Stimulated activated CD8-positive, alpha-beta memory T cell treated with anti-CD3 and anti-CD28 coated beads, Interleukin-12 subunit alpha, Interleukin-12 subunit beta, amount 100 ng/mL, for 4 hours (primary cell): Measurements from ENCODE around the gene ILF2.
"Not testable (repeated sequence)": the region's sequence is repeated elsewhere in the genome, so short reads cannot be mapped to it uniquely, and the experiment has no call there.

Experiments used
- DNase-seq: peaks from one replicate; pipeline ENCODE4 v3.0.0-alpha.2; 2020; ENCODE audit warnings: low read depth

Gene ILF2

DNA sequence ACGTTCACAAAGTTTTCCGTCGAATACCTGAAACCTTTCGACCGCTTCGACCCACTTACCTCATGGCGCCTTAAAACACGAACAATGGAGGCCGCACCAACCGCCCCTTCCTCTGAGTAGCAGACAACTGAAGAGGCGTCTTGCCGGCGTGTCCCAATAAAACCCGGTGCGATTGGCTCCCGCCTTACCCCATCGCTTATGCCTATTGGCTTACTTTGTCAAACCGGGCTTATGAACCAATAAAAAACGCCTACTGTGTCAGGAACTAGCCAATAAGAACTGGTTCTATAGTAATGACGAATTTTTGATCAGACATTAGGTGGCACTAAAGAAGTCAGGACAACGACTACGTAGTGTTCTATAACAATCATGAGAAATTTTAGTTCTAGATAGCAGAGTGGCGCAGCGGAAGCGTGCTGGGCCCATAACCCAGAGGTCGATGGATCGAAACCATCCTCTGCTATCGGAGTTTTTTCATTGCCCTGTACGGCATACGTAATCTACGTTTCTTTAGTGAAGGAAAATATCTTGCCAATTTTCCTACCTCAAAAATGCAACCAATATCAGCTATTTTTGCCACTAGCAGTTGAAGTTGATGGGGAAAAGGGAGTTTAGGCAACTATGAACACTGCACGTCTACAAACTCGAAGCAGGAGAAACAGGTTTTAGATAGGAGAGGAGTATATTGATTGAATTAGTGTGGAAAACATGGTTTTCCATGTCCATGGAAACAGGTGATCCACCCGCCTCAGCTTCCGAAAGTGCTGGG is at the start of gene ILF2:
Gene ILF2 (minus strand): TSS at position 135 of the 769 bp plus-strand sequence. CDS start 71 bp downstream, at position 64.
- peak; percentile 91 for DNase-seq

DNA sequence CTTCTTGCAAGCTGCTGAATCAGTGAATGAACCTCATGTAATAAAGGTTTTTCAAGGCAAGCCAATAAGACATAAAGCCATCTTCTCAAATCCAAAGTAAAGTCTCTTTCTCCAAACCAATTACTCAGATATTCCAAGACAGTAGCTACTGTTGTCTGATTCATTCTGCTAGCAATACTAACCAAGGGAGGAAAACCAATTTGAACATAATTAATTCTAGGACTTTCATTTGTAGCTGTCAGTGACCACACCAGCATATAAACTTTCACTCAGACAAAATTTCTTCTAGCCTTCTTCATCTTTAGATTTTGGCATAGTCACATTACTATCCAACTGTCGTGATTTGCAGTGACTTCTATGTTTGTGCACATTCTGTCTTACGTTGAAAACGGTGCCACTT is 46.5 kb upstream of the ILF2 start:
- DNase-seq = no peak

DNA sequence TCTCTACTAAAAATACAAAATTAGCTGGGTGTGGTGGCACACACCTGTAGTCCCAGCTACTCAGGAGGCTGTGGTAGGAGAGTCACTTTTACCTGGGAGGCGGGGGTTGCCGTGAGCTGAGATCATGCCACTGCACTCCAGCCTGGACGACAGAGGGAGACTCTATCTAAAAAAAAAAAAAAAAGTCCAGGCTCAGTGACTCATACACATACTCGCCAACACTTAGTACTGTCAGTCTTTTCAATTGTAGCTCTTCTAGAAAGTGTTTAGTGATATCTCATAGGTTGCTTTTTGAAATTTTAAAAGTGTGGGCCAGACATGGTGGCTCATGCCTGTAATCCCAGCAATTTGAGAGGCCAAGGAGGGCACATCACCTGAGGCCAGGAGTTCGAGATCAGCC is 45.4 kb upstream of the ILF2 start:
- DNase-seq = not testable (repeated sequence)

DNA sequence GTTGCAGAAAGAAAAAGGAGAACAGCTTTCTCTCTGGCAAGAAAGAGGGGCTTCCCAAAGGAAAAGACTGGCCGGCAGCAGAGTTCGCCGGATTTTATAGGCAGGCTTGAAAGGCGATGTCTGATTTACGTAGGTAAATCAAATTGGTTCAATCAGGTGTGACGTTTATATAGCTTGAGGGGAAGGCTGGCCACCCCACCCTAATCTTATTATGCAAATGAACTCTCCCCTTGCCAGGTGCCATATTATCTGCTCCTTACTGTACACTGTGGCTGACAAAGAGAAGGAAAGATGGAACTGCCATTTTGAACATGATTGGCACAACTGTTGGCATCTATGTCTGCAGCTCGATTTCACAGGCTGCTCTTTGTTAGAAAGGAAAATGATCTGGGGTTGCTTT is 40.2 kb upstream of the ILF2 start:
- DNase-seq = no peak

DNA sequence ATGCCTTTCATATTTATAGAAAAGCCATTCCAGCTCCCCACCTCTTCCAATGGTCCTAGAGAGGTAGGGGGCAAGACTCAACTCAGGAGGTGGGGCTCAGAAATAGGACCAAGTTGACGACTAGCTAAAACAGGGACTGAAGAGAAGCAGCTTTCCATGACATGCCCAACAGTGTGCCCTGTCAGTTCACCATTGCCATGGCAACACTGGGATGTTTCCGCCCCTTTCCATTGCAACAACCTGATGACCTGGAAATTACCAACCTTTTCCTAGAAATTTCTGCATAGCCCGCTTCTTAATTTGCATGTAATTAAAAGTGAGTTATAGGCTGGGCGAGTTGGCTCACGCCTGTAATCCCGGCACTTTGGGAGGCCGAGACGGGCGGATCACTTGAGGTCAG is 34.7 kb upstream of the ILF2 start:
- DNase-seq = no peak

DNA sequence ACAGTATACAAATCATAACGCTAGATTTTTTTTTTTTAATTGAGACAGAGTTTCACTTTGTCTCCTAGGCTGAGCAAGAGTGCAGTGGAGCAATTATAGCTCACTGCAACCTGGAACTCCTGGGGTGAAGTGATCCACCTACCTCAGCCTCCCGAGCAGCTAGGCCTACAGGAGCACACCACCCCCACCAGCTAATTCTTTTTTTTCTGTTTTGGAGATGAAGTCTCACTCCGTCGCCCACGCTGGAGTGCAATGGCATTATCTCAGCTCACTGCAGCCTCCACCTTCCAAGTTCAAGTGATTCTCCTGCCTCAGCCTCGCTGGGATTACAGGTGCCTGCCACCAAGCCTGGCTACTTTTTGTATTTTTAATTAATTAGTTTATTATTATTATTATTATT is 29.0 kb upstream of the ILF2 start:
- DNase-seq = no peak

DNA sequence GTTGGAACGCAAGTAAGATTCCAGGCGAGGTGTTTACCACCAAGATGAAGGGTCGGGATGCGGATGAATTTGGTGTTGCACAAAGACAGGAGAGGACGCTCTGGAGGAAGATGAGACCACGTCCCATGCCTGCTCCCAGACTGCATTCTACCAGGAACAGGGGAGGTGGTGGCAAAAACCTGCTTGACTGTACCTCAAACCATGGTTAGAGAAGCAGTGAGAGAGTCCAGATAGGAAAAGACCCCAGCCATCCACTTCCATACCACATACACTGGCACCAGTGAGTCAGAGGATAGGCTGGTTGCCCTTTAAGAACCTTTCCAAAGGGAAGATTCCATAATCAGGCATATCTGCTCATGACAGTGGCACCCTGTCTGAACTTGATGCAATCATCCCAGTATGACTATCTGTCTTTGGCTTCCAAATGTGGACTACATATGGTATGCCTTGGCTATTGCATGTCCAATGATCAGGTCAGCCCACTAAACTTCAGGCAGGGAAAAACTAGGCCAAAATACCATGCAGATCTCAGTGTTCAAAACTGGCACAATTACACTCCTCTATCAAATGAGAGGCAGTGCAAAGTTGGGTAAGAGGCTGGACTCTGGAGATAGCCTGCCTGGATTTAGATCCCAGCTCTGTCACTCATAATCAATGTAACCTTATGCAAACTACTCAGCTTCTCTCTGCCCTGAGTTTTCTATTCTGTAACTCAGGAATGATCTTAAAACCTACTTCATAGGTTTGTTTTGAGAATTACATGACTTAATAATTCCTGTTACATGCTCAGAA is 28.3 kb upstream of the ILF2 start:
- DNase-seq = no peak

DNA sequence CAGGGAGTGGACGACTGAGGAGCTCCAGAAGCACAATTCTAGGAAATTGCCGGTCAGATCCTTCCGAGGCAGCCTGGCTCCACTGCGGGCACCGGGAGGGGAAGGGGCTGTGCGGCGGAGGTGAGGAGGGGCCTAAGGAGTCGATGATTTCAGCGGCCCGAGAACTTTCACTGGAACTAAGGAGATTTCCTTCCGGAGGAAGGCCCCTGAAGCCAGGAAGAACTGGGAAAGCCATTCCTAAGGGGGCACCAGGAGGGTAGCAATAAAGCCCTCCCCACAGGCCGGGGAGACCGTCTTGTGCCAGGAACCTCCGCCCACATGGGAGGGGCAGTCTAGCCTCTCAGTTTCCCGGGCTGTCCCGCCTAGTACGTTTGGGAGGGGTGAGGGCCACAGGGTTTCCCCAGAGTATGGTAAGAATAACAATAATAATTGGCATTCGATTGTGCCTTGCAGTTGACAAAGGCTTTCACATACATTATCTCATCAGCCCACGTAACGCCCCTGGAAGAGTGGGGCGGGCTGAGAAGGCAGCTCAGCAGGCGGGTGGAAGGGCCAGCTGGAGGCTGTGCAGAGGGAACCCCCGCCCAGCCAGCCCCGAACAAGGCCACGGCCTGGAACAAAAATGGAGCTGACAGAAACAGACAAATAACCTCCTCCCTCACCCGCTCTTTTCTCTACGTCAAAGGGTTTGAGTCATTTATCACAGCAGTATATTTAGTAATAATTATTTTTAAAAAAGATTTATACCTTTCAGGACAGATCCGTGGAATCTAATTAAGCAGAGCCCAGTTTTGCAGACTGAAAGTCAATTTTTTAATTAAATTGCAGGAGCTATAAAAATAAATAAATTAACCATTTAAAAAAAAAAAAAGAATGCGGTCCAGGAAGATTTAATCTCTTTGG is 27.5 kb upstream of the ILF2 start:
- DNase-seq = no peak

DNA sequence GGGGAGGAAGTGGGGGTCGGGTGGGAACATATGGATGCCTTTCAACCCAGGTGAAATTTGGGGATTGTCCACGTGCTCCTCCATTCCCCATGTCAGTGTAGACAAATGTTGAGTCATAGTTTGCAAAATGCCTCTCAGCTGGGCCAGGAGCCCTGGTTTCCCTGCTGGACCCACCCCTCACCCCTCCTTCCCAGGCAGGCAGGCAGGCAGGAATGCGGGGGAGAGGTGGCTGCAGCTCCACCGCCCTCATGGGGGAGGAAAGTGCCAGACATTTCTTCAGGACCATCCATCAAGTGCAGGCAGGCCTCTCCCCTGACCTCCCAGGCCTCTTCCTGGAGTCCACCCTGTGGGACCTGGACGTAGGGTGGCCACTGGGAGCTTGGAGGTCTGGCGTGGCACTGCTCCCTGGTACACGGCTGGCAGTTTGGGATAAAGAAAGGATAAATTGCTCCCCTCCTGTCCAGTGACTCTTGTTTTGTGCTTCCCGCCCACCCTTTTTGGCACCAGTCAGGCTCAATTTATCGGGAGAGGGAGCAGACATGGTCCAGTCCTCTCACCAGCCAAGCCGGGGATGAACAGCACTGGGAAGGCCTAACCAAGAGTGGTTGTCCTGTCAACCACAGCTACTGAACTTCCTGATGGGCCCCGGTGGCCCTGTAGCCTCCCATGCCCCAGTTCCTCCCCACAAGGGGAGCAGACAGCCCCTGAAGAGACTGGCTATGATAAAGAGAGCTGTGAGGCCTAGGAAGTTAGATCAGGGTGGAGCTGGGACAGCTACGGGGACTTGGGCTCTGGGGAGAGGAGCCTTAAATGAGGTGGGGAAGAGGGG is 26.6 kb upstream of the ILF2 start:
- DNase-seq = no peak

DNA sequence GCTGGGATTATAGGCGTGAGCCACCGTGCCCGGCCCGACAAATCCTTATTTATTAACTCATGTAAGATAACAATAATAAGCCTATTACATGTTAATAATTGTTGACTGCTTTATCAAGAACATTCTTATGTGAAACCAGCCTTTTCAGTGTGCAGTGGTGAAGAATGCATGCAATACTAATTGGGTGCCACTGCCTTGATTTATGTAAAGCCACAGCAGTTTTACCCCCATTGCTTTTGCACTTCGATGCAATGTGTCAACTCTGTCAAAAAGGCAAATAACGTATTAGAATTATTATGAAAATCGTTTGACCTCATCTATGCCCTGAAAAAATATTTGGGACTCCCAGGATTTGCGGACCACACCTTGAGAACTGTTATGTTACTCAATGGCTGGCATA is 25.9 kb upstream of the ILF2 start:
- no peak for DNase-seq

DNA sequence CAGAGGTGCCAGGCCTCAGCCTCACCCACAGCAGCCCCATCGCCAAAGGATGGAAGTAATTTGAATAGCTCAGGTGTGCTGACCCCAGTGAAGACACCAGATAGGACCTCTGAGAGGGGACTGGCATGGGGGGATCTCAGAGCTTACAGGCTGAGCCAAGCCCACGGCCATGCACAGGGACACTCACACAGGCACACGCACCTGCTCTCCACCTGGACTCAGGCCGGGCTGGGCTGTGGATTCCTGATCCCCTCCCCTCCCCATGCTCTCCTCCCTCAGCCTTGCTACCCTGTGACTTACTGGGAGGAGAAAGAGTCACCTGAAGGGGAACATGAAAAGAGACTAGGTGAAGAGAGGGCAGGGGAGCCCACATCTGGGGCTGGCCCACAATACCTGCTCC is 22.7 kb upstream of the ILF2 start:
- DNase-seq = no peak

DNA sequence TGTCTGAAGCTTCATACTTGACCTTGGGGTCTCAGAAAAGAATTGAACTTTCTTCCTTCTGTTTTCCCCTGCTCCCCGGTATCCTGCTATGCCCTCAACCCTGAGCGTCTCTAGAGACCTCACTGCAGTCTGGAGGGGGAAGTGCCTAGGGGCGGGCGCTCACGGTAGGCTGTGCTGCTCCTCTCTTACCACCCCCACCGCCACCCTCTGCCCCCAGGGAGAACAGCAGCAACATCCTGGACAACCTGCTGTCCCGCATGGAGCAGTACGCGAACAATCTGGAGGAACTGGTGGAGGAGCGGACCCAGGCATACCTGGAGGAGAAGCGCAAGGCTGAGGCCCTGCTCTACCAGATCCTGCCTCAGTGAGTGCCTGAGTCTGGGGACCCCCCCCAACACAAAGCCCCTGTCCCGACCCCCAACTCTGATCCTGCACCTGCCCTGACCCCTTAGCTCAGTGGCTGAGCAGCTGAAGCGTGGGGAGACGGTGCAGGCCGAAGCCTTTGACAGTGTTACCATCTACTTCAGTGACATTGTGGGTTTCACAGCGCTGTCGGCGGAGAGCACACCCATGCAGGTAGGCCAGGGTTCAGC is 18.0 kb upstream of the ILF2 start:
- no peak for DNase-seq

DNA sequence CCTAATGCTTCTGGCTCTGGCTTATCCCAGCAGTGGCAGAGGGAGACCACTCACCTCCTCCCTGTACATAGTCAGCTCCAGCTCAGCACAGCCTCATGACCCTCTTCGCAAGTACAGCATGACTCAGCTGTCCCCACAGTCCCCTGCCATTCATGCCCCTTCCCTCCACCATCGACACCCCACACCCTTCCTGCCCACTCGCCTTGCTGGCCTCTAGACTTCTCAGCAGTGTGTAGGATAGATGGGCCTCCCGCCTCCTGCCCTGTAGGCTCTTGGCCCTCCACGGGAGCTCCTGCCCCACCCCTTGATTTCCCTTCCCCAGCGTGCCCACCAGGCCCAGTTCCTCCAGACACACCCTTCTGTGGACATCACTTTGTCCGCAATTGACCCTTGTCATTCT is 17.5 kb upstream of the ILF2 start:
- DNase-seq = no peak

DNA sequence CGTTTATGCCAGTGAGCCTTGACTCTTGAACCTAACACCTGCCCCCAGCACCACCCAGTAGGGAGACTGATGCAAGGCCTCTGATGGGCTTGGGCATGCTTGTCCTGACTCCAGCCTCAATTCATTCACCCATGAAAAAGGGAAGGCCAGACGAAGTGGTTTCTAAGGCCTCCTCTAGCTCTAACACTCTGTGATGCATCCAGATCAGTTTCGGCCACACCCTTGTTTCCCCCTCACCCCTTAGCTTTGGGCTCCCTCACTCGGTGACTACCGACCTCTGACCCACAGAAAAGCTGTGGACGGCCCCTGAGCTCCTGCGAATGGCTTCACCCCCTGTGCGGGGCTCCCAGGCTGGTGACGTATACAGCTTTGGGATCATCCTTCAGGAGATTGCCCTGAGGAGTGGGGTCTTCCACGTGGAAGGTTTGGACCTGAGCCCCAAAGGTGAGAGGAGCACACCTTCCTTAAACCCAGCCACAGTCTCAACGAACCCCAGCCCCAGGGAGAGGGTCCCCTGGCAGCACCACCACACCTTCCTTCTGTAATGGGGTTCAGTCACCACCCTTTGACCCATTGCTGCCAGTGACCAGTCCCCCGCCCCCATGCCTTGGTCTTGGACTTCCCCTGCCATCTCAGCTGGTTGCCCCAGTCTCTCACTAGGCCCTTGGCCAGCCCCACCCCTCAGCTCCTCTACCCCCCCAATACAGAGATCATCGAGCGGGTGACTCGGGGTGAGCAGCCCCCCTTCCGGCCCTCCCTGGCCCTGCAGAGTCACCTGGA is 16.7 kb upstream of the ILF2 start:
- DNase-seq = no peak

DNA sequence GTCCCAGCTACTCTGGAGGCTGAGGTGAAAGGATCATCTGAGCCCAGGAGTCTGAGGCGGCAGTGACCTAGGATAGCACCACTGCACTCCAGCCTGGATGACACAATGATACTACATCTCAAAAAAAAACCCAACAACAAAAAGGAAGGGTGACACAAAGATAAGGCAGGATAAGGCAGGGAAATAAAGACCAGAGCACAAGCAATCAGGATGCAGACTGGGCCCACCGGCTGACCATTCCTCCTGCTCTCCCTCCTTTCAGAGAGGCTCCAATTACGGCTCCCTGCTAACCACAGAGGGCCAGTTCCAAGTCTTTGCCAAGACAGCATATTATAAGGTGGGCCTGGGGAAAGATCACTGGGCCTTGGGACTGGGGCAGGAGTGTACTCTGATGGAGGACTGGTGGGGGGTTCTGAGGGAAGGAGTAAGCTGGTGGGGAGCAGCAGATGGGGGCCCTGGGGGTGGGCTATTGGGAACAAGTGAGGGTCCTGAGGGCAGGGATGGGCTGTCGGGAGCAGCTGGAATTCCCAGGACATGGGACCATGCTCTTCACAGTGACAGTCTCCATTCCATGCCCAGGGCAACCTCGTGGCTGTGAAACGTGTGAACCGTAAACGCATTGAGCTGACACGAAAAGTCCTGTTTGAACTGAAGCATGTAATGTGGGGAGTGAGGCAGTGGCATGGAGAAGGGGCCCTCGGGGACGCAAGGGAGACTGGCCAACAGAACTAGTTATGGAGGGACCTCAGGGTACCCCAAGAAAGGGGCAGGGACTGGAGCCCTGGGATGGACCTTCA is 14.9 kb upstream of the ILF2 start:
- no peak for DNase-seq

DNA sequence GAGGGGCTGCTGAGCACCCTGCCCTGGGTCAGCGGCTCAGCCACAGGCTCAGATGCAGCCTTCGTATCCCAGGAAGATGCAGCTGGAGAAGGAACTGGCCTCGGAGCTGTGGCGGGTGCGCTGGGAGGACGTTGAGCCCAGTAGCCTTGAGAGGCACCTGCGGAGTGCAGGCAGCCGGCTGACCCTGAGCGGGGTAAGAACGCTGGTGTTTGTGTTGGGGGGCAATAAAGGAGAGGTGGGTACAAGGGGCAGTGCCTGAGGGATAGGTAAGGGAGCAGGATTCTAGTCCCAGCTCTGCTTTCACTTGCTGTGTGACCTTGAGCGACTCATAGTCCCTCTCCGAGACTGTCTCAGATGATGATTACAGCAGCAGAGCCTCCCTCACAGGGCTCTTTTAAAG is 14.1 kb upstream of the ILF2 start:
- no peak for DNase-seq

DNA sequence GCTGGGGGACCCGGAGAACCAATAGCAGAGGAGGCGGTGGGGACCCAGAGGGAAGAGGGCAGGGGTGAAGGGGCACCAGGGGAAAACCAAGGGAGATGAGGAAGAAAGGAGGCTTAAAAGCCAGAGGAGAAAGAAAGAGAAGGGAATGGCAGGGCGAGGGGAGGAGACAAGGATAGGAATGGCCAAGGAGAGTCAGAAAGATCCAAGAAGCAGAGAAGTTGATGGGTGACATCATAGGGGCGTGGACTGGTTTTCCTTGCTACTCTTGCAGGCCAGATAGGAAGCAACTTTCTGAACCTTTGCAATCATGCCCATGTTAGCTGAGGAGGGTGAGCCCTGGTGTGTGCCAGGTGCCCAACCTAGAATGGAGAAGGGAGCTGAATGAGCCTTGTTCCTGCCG is 13.1 kb upstream of the ILF2 start:
- DNase-seq = no peak

DNA sequence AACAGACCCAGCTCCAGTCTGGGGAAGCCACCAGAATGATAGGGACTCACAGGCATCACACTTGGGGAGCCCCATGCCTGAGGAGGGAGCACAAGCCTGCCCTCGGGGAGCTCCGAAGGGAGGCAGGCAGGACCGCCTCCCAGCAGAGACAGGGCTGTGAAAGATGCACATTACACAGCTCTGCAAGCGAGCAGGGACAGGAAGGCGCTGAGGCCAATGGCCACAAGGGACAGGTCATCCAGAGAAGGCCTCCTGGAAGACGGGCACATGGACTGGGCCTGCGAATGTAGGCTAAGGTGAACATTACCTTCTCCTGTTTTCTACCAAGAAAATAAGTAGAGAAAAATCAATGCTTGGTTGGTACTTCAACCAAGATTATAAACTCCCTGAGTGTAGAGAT is 11.9 kb upstream of the ILF2 start:
- no peak for DNase-seq

DNA sequence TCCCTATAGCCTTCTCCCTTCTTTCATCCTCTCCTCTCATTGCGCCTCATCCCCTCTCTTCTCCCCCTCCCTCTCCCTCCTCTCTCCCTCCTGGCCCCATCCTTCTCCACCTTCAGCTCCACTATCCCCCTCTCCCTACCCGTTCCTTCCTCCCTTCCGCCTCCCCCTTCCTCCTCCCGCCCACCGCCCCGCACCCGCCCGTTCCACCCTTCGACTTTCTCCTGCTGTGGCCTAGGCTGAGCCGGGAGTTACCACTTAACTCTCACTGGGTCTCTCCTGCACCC is 9.3 kb upstream of the ILF2 start:
- no peak for DNase-seq
